Tibial nerve (tissue), 4 donors: ENCODE data around the gene SNX33. TPM values are rescaled to one million over a fixed set of nuclear protein-coding genes. Genes with fewer than 3 reads are reported as not detected.
A peak's percentile ranks its signal among the peaks of the same experiment; 100 is the strongest.
"Not testable (repeated sequence)": the region's sequence is repeated elsewhere in the genome, so short reads cannot be mapped to it uniquely, and the experiment has no call there.

Source experiments
- DNase-seq, 2 donors: peaks; one replicate each; pipeline ENCODE4 v3.0.0-alpha.2; 2019; ENCODE audit warnings: low spot score in 2 of 2
- H3K27ac ChIP-seq, 4 donors: fragments of 200-600 bp; sonication (generic) in 3 of 4; one replicate each; pipeline ENCODE4 v1.5.1; 2017 to 2019; ENCODE audit warnings: mild to moderate bottlenecking in 1 of 4
- H3K27me3 ChIP-seq, 2 donors: fragments of 200-600 bp; sonication (generic) in 1 of 2; one replicate each; pipeline versions ENCODE4 v1.5.1 to v1.6.0; 2017 to 2019
- H3K36me3 ChIP-seq, 3 donors: fragments of 200-600 bp; sonication (generic); one replicate each; pipeline ENCODE4 v1.5.1; 2018 to 2019
- H3K4me1 ChIP-seq, 4 donors: fragments of 200-600 bp; sonication (generic) in 3 of 4; one replicate each; pipeline ENCODE4 v1.5.1; 2017 to 2019
- H3K4me3 ChIP-seq, 4 donors: fragments of 200-600 bp; sonication (generic) in 3 of 4; one replicate each; pipeline ENCODE4 v1.5.1; 2017 to 2019; ENCODE audit warnings: mild to moderate bottlenecking in 1 of 4, moderate library complexity in 1 of 4
- H3K9me3 ChIP-seq, 4 donors: fragments of 200-600 bp; sonication (generic) in 3 of 4; one replicate each; pipeline ENCODE4 v1.5.1; 2017 to 2019
- CTCF ChIP-seq, 5 experiments: fragments of 200-600 bp in 3 of 5; fragments of 450-650 bp in 2 of 5; sonication (generic) in 3 of 5; IDR thresholded peaks; one replicate each; pipeline ENCODE4 v1.5.1; 2016 to 2019; ENCODE audit warnings: antibody characterized with exemption in 5 of 5, mild to moderate bottlenecking in 3 of 5, moderate library complexity in 2 of 5
- EP300 ChIP-seq, 2 donors: sonication (generic); formaldehyde crosslinking; IDR thresholded peaks; one replicate each; pipeline ENCODE4 v1.6.1; 2017; ENCODE audit warnings: antibody characterized with exemption in 2 of 2, mild to moderate bottlenecking in 1 of 2
- POLR2A ChIP-seq, 2 donors: fragments of 450-650 bp; IDR thresholded peaks; one replicate each; pipeline ENCODE4 v1.6.1; 2017; ENCODE audit warnings: antibody characterized with exemption in 2 of 2, mild to moderate bottlenecking in 2 of 2, moderate library complexity in 2 of 2
- WGBS, 2 donors: methylation state at CpG; one replicate each; pipeline ENCODE4 v1.1.5; 2018; 5-methylcytosine and 5-hydroxymethylcytosine counted together
- total RNA-seq, 4 donors: library from RNA; depleted of rRNA; stranded (reverse); fragments of >200 nt; gene quantifications; one replicate each; pipeline ENCODE4 v1.1.0, GENCODE V29; 2016

SNX33 gene
- total RNA-seq, 4 donors from 2014 or later, result 29.7 to 44.9 (median 31.1) TPM

GRCh38 chr15:75705854-75706681 lies 58.4 kb downstream of the SNX33 start:
- no peak for DNase-seq
- peaks cover 0 to 7% (median 0%) of the 10 kb centered on the region in 3 donors for H3K36me3 ChIP-seq
- 61 to 67% methylated on average over 13 of the region's 14 CpGs for WGBS, 2 donors
- H3K27ac ChIP-seq, result peak overlapping the region; percentile 11 to 96 (median 78)
- H3K4me1 ChIP-seq, result peaks cover 0 to 69% (median 45%) of the 10 kb centered on the region in 4 donors
- H3K9me3 ChIP-seq, result no peaks in the 10 kb centered on the region
- no peak overlapping the region for H3K4me3 ChIP-seq
- no peaks in the 10 kb centered on the region for H3K27me3 ChIP-seq
- TF ChIP-seq POLR2A (IDR thresholded peaks at IDR 0.05) (no peak), EP300 (IDR thresholded peaks at IDR 0.05) (no peak), CTCF (IDR thresholded peaks at IDR 0.05) (no peak)

GRCh38 chr15:75706682-75706954 lies 58.9 kb downstream of the SNX33 start:
- H3K9me3 ChIP-seq, result no peaks in the 10 kb centered on the region
- TF ChIP-seq CTCF (IDR thresholded peaks at IDR 0.05), result no peak
- TF ChIP-seq EP300 (IDR thresholded peaks at IDR 0.05), result no peak
- TF ChIP-seq POLR2A (IDR thresholded peaks at IDR 0.05), result no peak
- no peak overlapping the region for H3K4me3 ChIP-seq
- peak overlapping the region in 3 of 4 donors; percentile 11 to 96 (median 86) for H3K27ac ChIP-seq
- DNase-seq, result no peak
- peaks cover 0 to 63% (median 40%) of the 10 kb centered on the region in 4 donors for H3K4me1 ChIP-seq
- WGBS, 2 donors, result 40 to 47% methylated on average over 2 of the region's 2 CpGs
- H3K27me3 ChIP-seq, result no peaks in the 10 kb centered on the region
- peaks cover 0 to 7% (median 0%) of the 10 kb centered on the region in 3 donors for H3K36me3 ChIP-seq

- DNase-seq, result peak; percentile 52 to 66
- H3K36me3 ChIP-seq, H3K9me3 ChIP-seq, H3K27me3 ChIP-seq: not testable (repeated sequence)
- Histone ChIP-seq H3K4me1 (peaks cover 0 to 71% (median 37%) of the 10 kb centered on the region in 4 donors), H3K27ac (peak overlapping the region; percentile 71 to 93 (median 84)), H3K4me3 (peak overlapping the region in 3 of 4 donors; percentile 18 to 41 (median 19))
- WGBS, 2 donors, result 20 to 23% methylated on average over 8 to 12 of the region's 15 CpGs
- TF ChIP-seq EP300 (IDR thresholded peaks at IDR 0.05) (peak; percentile 60 to 89), POLR2A (IDR thresholded peaks at IDR 0.05) (peak; percentile 24 to 76)
Observed at GRCh38 chr15:75709458-75709857, 61.7 kb downstream of the SNX33 start.

GRCh38 chr15:75710874-75711273 lies 63.2 kb downstream of the SNX33 start:
- peak overlapping the region in 2 of 4 donors; percentile 19 to 41 for H3K4me3 ChIP-seq
- not testable (repeated sequence) for H3K9me3 ChIP-seq, DNase-seq, H3K36me3 ChIP-seq, H3K27me3 ChIP-seq
- peaks cover 0 to 68% (median 27%) of the 10 kb centered on the region in 4 donors for H3K4me1 ChIP-seq
- peak overlapping the region; percentile 71 to 93 (median 84) for H3K27ac ChIP-seq
- no CpG with 5 or more reads among the region's 5 CpGs for WGBS, 2 donors

- DNase-seq, result not testable (repeated sequence)
- H3K27ac ChIP-seq, result peak overlapping the region; percentile 62 to 98 (median 80)
Observed at GRCh38 chr15:75711495-75711894, 63.8 kb downstream of the SNX33 start.

More at GRCh38 chr15:75711495-75711894, 63.8 kb downstream of the SNX33 start:
- not testable (repeated sequence) for H3K36me3 ChIP-seq, H3K9me3 ChIP-seq, H3K27me3 ChIP-seq
- H3K4me1 ChIP-seq, result peaks cover 0 to 62% (median 24%) of the 10 kb centered on the region in 4 donors
- 26 to 35% methylated on average over 5 to 6 of the region's 7 CpGs for WGBS, 2 donors
- H3K4me3 ChIP-seq, result peak overlapping the region; percentile 26 to 83 (median 72)
- peak in 1 of 2 donors; percentile 29 for TF ChIP-seq POLR2A (IDR thresholded peaks at IDR 0.05)
- peak in 1 of 2 donors; percentile 76 for TF ChIP-seq EP300 (IDR thresholded peaks at IDR 0.05)

Other genes starting within 250 kb of the SNX33 start
- gene SIN3A, start 196.2 kb upstream of the SNX33 start, total RNA-seq, result 10 to 100 TPM; 40.2 to 59.4 (median 43.1) TPM
- 10 to 100 TPM; 24.3 to 45.0 (median 32.0) TPM for gene PTPN9, start 68.6 kb upstream of the SNX33 start, total RNA-seq
- 10 to 100 TPM; 16.3 to 35.1 (median 23.7) TPM for gene SNUPN, start 22.2 kb upstream of the SNX33 start, total RNA-seq
- gene IMP3, start 7.7 kb upstream of the SNX33 start, total RNA-seq, result 100 to 1,000 TPM; 163 to 179 (median 170) TPM
- gene CSPG4, start 64.9 kb downstream of the SNX33 start, total RNA-seq, result 100 to 1,000 TPM; 100 to 132 (median 115) TPM
- gene UBE2Q2, start 195.5 kb downstream of the SNX33 start, total RNA-seq, result 10 to 100 TPM; 39.8 to 49.5 (median 46.2) TPM